Effector memory CD8-positive, alpha-beta T cell (primary cell): Measurements from ENCODE around the gene GPR142.

Experiments
- ATAC-seq: fragments of 150-1000 bp; cut with Tn5 transposase; replicated peaks from 2 replicates; pipeline ENCODE4 v1.10.0; 2021; ENCODE audit warnings: mild to moderate bottlenecking, moderate library complexity
- DNase-seq, 3 experiments: peaks; one replicate each; pipeline ENCODE4 v3.0.0; 2021
- H3K27ac Mint-ChIP-seq, 2 donors: one replicate each; pipeline ENCODE4 v1.8.0; 2022; ENCODE audit warnings: mild to moderate bottlenecking in 2 of 2, mixed read lengths in 2 of 2, moderate library complexity in 2 of 2
- H3K27me3 Mint-ChIP-seq, 2 donors: one replicate each; pipeline ENCODE4 v1.8.0; 2022; ENCODE audit warnings: mixed read lengths in 2 of 2
- H3K36me3 Mint-ChIP-seq: one replicate; pipeline ENCODE4 v1.8.0; 2022; ENCODE audit warnings: mild to moderate bottlenecking, moderate library complexity, mixed read lengths; ENCODE audit not compliant: insufficient read depth
- H3K4me1 Mint-ChIP-seq, 2 donors: one replicate each; pipeline ENCODE4 v1.8.0; 2022; ENCODE audit warnings: low read depth in 2 of 2, mixed read lengths in 2 of 2
- H3K4me3 Mint-ChIP-seq, 2 donors: one replicate each; pipeline ENCODE4 v1.8.0; 2022; ENCODE audit warnings: mild to moderate bottlenecking in 2 of 2, mixed read lengths in 2 of 2, moderate library complexity in 2 of 2
- H3K9me3 Mint-ChIP-seq, 2 donors: one replicate each; pipeline ENCODE4 v1.8.0; 2022; ENCODE audit warnings: mixed read lengths in 2 of 2
- total RNA-seq, 9 experiments: gene quantifications; one replicate each; lab custom pipeline; 2026; lab: John Stamatoyannopoulos, UW

Gene GPR142, protein sequence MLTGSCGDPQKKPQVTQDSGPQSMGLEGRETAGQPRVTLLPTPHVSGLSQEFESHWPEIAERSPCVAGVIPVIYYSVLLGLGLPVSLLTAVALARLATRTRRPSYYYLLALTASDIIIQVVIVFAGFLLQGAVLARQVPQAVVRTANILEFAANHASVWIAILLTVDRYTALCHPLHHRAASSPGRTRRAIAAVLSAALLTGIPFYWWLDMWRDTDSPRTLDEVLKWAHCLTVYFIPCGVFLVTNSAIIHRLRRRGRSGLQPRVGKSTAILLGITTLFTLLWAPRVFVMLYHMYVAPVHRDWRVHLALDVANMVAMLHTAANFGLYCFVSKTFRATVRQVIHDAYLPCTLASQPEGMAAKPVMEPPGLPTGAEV
- 0 to 0.12 (median 0) reads per million in 9 experiments for total RNA-seq

DNA sequence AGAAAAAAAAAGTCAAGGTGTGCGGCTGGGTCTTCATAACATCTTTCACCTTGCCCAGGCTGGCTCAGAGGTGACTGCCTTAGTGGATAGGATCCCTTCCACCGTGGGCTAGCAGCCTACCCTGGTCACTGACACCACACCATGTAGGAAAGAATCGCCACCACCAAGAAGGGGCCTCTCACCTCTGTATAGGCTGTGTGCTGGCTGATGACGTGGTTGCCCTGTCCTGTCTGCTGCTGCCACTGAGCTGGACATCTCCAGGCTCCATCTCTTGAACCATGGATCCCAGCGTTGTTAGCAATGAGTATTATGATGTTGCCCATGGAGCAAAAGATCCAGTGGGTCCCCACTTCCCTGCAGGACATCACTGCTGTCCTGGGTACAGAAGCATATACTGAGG lies at the start of gene GPR142:
GPR142 (plus strand) TSS at position 301 of the 400 bp plus-strand sequence. CDS start 2,035 bp downstream, outside the sequence.
- H3K27ac Mint-ChIP-seq: no peak within 1 kb of the TSS
- peaks cover 12 to 14% of the 10 kb centered on the region in 2 donors for H3K4me1 Mint-ChIP-seq
- no peaks in the 10 kb centered on the region for H3K9me3 Mint-ChIP-seq
- H3K27me3 Mint-ChIP-seq: peaks cover 9 to 38% of the 10 kb centered on the region in 2 donors
- ATAC-seq (no peak), DNase-seq (no peak)
- H3K36me3 Mint-ChIP-seq: no peaks in the 10 kb centered on the region
- H3K4me3 Mint-ChIP-seq: peak within 1 kb of the TSS in 1 of 2 donors; percentile 71

DNA sequence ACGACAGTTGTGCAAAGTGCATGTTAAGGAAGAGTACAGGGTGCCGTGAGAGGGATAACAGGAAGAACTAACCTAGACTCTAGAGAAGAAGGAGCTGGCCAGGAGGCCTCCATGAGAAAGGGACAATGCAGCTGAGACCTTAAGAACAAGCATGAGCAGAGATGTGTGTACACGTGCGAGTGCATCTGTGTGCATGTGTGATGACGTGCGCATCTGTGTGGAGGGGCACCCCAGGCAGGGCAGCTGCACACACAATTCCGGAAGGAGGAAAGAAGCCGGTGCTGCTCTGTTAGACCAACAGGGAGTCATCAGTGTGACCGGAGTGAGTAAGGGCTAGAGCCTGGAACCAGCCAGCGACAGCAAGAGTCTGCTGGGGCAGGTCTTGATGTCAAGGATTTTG lies 48.9 kb upstream of the GPR142 start:
- no peak for ATAC-seq
- Mint-ChIP-seq H3K27me3 (no peaks in the 10 kb centered on the region), H3K9me3 (no peaks in the 10 kb centered on the region), H3K4me1 (no peaks in the 10 kb centered on the region), H3K27ac (no peak overlapping the region), H3K36me3 (peaks cover 3% of the 10 kb centered on the region), H3K4me3 (no peak overlapping the region)
- DNase-seq: no peak

DNA sequence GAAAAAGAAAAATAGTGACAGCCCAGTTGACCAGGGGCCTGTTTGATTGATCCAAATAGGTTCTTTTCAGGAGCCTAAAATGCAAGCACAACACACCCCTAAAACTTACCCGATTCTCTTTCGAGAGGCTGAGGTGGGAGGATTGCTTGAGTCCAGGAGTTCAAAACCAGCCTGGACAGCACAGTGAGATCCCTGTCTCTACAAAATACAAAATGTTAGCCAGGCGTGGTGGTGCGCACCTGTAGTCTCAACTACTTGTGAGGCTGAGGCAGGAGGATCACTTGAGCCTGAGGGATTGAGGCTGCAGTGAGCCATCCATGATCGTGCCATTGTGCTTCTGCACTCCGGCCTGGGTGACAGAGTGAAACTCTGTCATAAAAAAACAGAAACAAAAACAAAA lies 42.8 kb upstream of the GPR142 start:
- ATAC-seq (no peak), DNase-seq (no peak)
- Mint-ChIP-seq H3K4me3 (peak overlapping the region; percentile 63 to 65), H3K4me1 (peaks cover 16 to 20% of the 10 kb centered on the region in 2 donors), H3K27ac (no peak overlapping the region), H3K9me3 (no peaks in the 10 kb centered on the region), H3K27me3 (no peaks in the 10 kb centered on the region), H3K36me3 (no peaks in the 10 kb centered on the region)

DNA sequence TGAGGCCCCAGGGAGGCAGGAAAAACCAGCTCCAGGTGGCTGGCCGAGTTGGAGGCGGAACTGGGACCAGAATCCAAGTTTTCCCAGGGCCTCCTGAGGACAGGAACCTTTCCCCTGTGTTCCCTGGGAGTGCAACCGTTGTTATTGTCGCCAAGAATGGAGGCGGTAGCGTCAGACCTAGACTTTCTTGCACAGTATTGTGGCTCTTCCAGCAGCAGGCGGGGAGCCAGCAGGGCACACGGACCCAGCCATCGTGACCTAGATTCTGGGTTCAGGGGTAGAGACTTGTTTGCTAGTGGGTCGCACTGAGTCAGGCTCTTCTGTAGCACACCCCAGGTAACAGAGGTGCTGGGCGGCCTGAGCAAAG lies 41.9 kb upstream of the GPR142 start:
- Mint-ChIP-seq H3K36me3 (peaks cover under 1% of the 10 kb centered on the region), H3K27ac (peak overlapping the region in 1 of 2 donors; percentile 30)

DNA sequence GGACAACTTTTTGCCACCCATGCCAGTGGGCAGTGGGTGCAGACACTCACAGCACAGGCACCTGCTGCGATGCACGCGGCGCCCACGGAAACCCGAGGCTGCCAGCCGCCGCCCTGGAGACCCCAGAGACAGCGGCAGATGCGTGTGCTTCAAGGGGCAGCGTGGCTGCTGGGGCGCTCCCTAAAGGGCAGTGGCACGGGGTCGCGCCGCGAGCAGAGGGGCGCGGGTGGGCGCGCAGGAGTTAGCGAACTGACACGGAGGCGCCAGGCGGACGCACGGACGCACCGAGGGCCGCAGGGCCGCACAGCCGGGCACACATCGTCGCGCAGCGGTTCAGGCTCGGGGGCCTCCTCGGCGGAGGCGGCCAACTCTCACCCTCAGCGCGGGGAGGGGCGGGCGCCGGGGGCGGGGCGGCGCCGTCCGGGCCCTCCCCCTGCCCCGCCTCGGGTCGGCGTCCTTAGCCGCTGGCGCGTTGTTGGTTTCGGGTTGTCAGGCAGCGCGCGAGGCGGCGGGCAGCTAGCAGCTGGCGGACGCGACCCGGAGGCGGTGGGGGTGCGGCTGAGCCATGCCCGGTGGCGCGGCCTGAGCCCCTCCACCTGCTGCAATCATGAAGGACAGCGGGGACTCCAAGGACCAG lies 41.4 kb upstream of the GPR142 start, which contains the start of gene KIF19:
KIF19 (plus strand) TSS at position 484 of the 637 bp plus-strand sequence; CDS start at position 608, 124 bp downstream.
- ATAC-seq: peak; percentile 89
- Mint-ChIP-seq H3K9me3 (no peaks in the 10 kb centered on the region), H3K36me3 (peaks cover 5% of the 10 kb centered on the region), H3K27me3 (no peaks in the 10 kb centered on the region), H3K4me1 (peaks cover 17 to 23% of the 10 kb centered on the region in 2 donors), H3K27ac (peak within 1 kb of the TSS; percentile 21 to 76), H3K4me3 (peak within 1 kb of the TSS; percentile 68 to 75)
- DNase-seq: peak; percentile 48 to 54 (median 48)

More for the DNA sequence above, 41.9 kb upstream of the GPR142 start:
- Mint-ChIP-seq H3K4me1 (peaks cover 17 to 23% of the 10 kb centered on the region in 2 donors), H3K27me3 (no peaks in the 10 kb centered on the region), H3K9me3 (no peaks in the 10 kb centered on the region), H3K4me3 (peak overlapping the region; percentile 63 to 65)
- peak; percentile 67 for ATAC-seq
- peak in 1 of 3 experiments; percentile 8 for DNase-seq

DNA sequence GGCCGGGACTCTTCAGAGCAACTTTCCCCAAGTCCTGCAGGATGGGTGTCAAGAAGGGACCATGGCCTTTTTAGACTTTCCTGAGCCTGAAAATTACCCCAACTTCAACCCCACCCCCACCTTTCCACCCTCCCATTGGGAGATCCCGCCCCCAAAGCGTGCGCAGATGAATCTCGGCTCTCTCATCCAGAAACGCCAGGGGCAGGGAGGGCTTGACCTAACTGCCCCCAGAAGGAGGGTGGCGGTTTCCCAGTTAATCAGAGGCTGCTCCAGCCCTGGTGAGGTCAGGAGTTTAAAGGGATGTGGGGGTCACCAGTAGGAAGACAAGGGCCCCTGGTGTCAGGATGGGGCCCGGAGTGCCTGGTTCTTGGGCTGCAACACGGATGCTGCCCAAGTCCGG lies 40.8 kb upstream of the GPR142 start:
- Mint-ChIP-seq H3K36me3 (peaks cover 6% of the 10 kb centered on the region), H3K9me3 (no peaks in the 10 kb centered on the region), H3K27me3 (no peaks in the 10 kb centered on the region), H3K27ac (peak overlapping the region; percentile 21 to 76), H3K4me3 (peak overlapping the region; percentile 68 to 75), H3K4me1 (peaks cover 17 to 23% of the 10 kb centered on the region in 2 donors)
- ATAC-seq (no peak), DNase-seq (no peak)

DNA sequence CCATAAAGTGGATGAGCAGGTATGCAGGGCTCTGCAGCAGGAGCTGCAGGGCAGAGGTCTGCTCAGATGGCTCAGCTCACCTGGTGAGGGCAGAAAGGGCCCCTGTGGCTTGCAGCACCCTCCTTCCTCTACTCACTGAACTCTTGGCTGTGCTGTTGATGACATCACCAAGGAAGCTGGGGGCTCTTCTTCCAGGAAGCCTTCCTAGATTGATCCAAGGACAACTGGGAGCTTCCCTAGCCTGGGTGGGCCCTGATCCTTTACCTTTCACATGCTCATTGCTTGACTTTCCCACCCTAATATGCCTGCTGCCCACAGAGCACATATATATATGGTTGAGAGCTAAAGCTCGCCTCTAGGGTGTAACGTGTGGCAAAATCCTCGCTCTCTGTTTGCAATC lies 38.8 kb upstream of the GPR142 start:
- Mint-ChIP-seq H3K4me3 (peak overlapping the region; percentile 17 to 60), H3K27ac (peak overlapping the region in 1 of 2 donors; percentile 86), H3K4me1 (peaks cover 17 to 23% of the 10 kb centered on the region in 2 donors), H3K9me3 (no peaks in the 10 kb centered on the region), H3K36me3 (peaks cover 6% of the 10 kb centered on the region), H3K27me3 (no peaks in the 10 kb centered on the region)
- ATAC-seq (no peak), DNase-seq (no peak)

DNA sequence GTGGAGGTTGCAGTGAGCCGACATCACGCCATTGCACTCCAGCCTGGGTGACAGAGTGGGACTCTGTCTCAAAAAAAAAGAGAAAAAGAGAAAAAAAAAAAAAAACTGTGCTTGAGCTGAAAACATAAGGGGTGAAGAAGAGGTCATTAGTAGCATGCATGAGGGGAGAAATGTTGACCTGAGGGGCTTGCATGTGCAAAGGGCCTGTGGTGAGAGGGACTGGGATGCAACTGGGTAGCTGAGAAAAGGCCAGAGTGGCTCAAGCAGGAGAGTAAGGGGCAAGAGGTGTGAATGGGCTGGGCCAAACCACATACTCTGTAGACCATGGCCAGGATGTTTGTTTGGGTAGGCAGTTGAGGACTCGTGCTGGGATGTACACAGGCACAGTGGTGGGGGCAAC lies 37.9 kb upstream of the GPR142 start:
- Mint-ChIP-seq H3K27ac (peak overlapping the region; percentile 39 to 86), H3K27me3 (no peaks in the 10 kb centered on the region), H3K4me3 (peak overlapping the region; percentile 17 to 60), H3K9me3 (no peaks in the 10 kb centered on the region), H3K36me3 (peaks cover 6% of the 10 kb centered on the region), H3K4me1 (peaks cover 17 to 23% of the 10 kb centered on the region in 2 donors)
- DNase-seq (no peak), ATAC-seq (no peak)

DNA sequence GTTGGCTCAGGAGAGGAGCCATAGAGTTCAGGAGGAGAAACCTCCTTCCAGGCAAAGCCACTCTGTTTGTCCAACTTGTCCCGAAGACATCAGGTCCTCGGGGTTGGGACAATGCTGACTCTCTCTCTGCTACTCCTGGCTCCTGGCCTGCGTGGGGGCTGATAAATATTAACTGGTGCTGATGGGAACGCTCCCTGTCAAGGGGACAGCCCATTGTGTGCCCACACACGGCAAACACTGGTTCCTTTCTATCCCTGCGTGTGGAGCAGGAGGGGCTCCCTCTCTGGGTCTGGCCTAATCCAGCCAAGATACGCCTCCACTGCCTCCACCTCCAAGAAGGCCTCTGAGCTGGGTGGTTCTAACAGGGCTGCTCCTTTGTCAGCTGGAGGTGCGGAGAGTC lies 36.9 kb upstream of the GPR142 start:
- Mint-ChIP-seq H3K27ac (no peak overlapping the region), H3K9me3 (no peaks in the 10 kb centered on the region), H3K36me3 (peaks cover 6% of the 10 kb centered on the region), H3K4me3 (no peak overlapping the region), H3K27me3 (no peaks in the 10 kb centered on the region), H3K4me1 (peaks cover 17 to 23% of the 10 kb centered on the region in 2 donors)
- DNase-seq (no peak), ATAC-seq (no peak)

DNA sequence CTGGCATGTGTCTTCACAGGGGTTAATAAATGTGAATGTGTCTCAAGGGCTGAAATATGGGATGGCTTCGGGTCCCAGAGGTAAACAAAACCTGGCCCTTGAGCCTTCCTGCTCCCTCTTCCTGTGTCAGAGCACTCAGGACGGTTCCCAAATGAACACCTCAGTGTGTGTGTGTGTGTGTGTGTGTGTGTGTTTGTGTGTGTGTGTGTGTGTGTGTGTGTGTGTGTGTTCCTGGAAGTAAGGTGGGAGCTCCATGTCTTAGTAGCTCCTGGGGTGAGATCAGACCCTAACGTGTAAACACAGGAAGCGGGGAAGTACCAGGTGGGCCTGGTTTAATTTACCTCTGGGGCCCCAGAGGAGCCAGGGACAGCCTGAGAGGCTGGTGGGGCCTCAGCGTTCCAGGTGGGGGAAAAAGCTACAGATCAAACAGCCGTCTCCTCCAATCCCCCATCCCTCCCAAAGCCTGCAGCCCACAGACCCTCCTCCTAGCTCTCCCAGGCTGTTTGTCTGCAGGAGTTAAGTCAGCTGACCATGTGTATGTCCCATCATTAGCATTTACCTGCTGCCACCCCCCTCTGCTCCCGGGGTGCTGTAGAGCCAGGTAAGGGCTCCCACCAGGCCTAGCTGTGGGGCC lies 35.2 kb upstream of the GPR142 start:
- no peaks in the 10 kb centered on the region for H3K9me3 Mint-ChIP-seq
- H3K4me3 Mint-ChIP-seq: no peak overlapping the region
- H3K4me1 Mint-ChIP-seq: peaks cover 12 to 17% of the 10 kb centered on the region in 2 donors
- H3K36me3 Mint-ChIP-seq: peaks cover 6% of the 10 kb centered on the region
- H3K27ac Mint-ChIP-seq: peak overlapping the region; percentile 44 to 59
- no peak for ATAC-seq
- no peaks in the 10 kb centered on the region for H3K27me3 Mint-ChIP-seq
- no peak for DNase-seq

DNA sequence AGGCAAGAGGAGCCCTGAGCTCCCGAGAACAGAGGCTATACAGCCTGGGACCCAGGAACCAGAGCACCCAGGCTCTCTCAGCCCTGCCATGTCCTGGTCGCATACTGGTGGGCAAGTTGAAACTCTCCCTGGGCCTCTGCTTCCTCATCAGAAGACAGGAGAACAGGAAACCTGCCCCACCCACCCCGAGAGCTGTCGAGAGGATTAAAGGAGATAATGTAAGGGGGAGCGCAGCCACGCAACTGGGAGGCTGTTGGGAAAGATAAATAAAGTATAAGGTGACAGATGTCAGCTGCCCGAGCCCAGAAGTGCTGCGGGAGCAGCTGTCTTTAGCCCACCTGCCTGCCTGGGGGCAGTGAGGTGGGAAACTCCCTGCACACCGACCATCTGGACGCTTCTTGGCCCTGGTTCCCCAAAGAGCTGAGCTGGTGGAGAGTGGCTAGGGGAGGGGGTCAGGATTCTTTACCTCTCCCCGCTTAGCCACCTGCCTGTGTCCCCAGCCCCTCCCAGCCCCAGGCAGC lies 34.5 kb upstream of the GPR142 start:
- no peak for DNase-seq
- ATAC-seq: no peak
- H3K4me3 Mint-ChIP-seq: no peak overlapping the region
- H3K4me1 Mint-ChIP-seq: peaks cover 12 to 15% of the 10 kb centered on the region in 2 donors
- peak overlapping the region in 1 of 2 donors; percentile 59 for H3K27ac Mint-ChIP-seq
- H3K9me3 Mint-ChIP-seq: no peaks in the 10 kb centered on the region
- H3K36me3 Mint-ChIP-seq: peaks cover 6% of the 10 kb centered on the region
- H3K27me3 Mint-ChIP-seq: no peaks in the 10 kb centered on the region

DNA sequence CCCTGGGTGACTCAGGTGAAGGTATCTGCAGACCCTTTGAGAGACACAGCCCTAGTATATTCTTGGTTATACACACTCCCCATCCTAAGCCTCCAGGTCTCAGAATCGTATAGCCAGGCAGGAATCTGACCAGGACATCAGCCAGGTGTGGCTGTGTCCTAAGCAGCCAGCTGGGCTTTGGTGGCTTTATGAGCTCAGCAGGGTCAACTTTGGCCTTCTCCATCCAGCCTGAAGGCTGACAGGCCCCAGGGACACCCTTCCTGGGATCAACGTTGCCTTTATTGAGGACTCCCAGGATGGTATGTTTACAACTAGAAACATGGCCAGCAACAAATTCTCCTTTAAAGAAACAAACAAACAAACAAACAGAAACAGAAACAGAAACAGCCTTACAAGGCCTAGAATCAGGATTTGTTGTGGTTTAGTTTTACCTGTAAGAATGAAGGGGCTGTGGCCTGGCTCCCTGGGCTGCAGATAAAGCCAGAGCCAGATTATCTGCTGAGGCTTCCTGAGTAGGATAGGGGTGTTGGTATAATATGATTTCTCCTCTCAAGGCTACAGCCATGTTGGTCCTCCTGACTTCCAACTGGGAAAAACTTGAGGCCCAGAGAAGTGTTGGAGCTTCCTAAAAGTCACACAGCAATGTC lies 32.8 kb upstream of the GPR142 start:
- Mint-ChIP-seq H3K27me3 (no peaks in the 10 kb centered on the region), H3K27ac (no peak overlapping the region), H3K36me3 (peaks cover 6% of the 10 kb centered on the region), H3K4me3 (no peak overlapping the region), H3K4me1 (peaks cover under 1 to 3% of the 10 kb centered on the region in 2 donors), H3K9me3 (no peaks in the 10 kb centered on the region)
- no peak for DNase-seq
- ATAC-seq: no peak
